HepG2 (cell line): Measurements from ENCODE around the gene NMNAT1. TPM values are rescaled to one million over a fixed set of nuclear protein-coding genes. Genes with fewer than 3 reads are reported as not detected.

Experiments
- IKZF1 ChIP-seq: fragments of 450-650 bp; IDR thresholded peaks from 2 replicates; pipeline ENCODE4 v1.7.1; 2016
- IRF9 ChIP-seq: sonication (generic); formaldehyde crosslinking; IDR thresholded peaks from 2 replicates; pipeline ENCODE4 v1.8.0; 2022; ENCODE audit warnings: missing genetic modification reagents, mild to moderate bottlenecking, borderline replicate concordance
- KDM3A ChIP-seq: IDR thresholded peaks from 2 replicates; pipeline ENCODE4 v1.6.1; 2018; ENCODE audit warnings: low read depth, missing compliant biosample characterization
- KMT2B ChIP-seq: IDR thresholded peaks from 2 replicates; pipeline ENCODE4 v1.6.1; 2016; ENCODE audit warnings: missing genetic modification reagents, missing compliant biosample characterization
- NCOA5 ChIP-seq: sonication (generic); formaldehyde crosslinking; IDR thresholded peaks from 2 replicates; pipeline ENCODE4 v1.4.0; 2020; ENCODE audit warnings: missing genetic modification reagents
- SNRNP70 ChIP-seq: fragments of 200-400 bp; formaldehyde crosslinking; IDR thresholded peaks from 2 replicates; pipeline ENCODE4 v1.6.1; 2017; ENCODE audit warnings: mild to moderate bottlenecking, low read depth, low read length, moderate library complexity
- ZBED4 ChIP-seq: sonication (generic); formaldehyde crosslinking; IDR thresholded peaks from 2 replicates; pipeline ENCODE4 v1.4.0; 2020; ENCODE audit warnings: missing genetic modification reagents, borderline replicate concordance
- ZNF143 ChIP-seq: sonication (generic); formaldehyde crosslinking; IDR thresholded peaks from 2 replicates; pipeline ENCODE4 v1.4.0; 2020; ENCODE audit warnings: missing genetic modification reagents
- ZNF232 ChIP-seq: sonication (generic); formaldehyde crosslinking; IDR thresholded peaks from 2 replicates; pipeline ENCODE4 v1.4.0; 2020; ENCODE audit warnings: missing genetic modification reagents, borderline replicate concordance
- ZNF280B ChIP-seq: sonication (generic); formaldehyde crosslinking; IDR thresholded peaks from 2 replicates; pipeline ENCODE4 v1.5.0; 2020; ENCODE audit warnings: missing genetic modification reagents, mild to moderate bottlenecking, borderline replicate concordance
- ZNF569 ChIP-seq: sonication (generic); formaldehyde crosslinking; IDR thresholded peaks from 2 replicates; pipeline ENCODE4 v1.5.0; 2020; ENCODE audit warnings: mild to moderate bottlenecking, missing genetic modification reagents, moderate library complexity, borderline replicate concordance
- ZNF598 ChIP-seq: sonication (generic); formaldehyde crosslinking; IDR thresholded peaks from 2 replicates; pipeline ENCODE4 v1.5.1; 2020; ENCODE audit warnings: mild to moderate bottlenecking, missing genetic modification reagents, borderline replicate concordance
- ZNF839 ChIP-seq: sonication (generic); formaldehyde crosslinking; IDR thresholded peaks from 2 replicates; pipeline ENCODE4 v1.4.0; 2020; ENCODE audit warnings: missing genetic modification reagents, mild to moderate bottlenecking, borderline replicate concordance
- ZSCAN30 ChIP-seq: sonication (generic); formaldehyde crosslinking; IDR thresholded peaks from 2 replicates; pipeline ENCODE4 v1.5.0; 2020; ENCODE audit warnings: mild to moderate bottlenecking, missing genetic modification reagents
- polyA plus RNA-seq, 8 experiments: library from polyadenylated mRNA; depleted of rRNA in 3 of 8; stranded (reverse) in 7 of 8; unstranded in 1 of 8; fragments of >200 nt; fragmentation: Illumina TruSeq in 4 of 8; extraction: Trizol in 4 of 8; gene quantifications; 2 replicates each; pipeline versions ENCODE4 v1.2.1 to v1.2.3, GENCODE V29; 2011 to 2016; ENCODE audit warnings: low read depth in 4 of 8, missing spikeins in 1 of 8, mixed read lengths in 1 of 8; ENCODE audit not compliant: insufficient read depth in 1 of 8
- total RNA-seq, 5 experiments: library from RNA; depleted of rRNA; stranded (reverse); fragments of >200 nt; fragmentation: Illumina TruSeq; extraction: Trizol; gene quantifications; 2 replicates each; pipeline ENCODE4 v1.2.3, GENCODE V29; 2016; ENCODE audit warnings: low read depth in 1 of 5
- TF ChIP-seq, protein P1 (sequence below): sonication (generic); formaldehyde crosslinking; IDR thresholded peaks from 2 replicates; pipeline ENCODE4 v1.4.0; 2020; ENCODE audit warnings: missing genetic modification reagents
- TF ChIP-seq, protein P2 (sequence below), 2 experiments: fragments of 450-650 bp in 1 of 2; sonication (generic) in 1 of 2; formaldehyde crosslinking; IDR thresholded peaks; 2 replicates each; pipeline versions ENCODE4 v1.5.0 to v1.8.0; 2020 to 2022; ENCODE audit warnings: mild to moderate bottlenecking in 1 of 2, missing genetic modification reagents in 1 of 2

NMNAT1 gene
- total and polyA plus RNA-seq, 2 of the 13 experiments (the other 11 are each of a cell fraction or from before 2014, with no cell fraction given) = 5.6 to 12.2 TPM

GRCh38 chr1:9910423-9911178, 32.7 kb upstream of the NMNAT1 start (continued):
- TF ChIP-seq, protein P1, sequence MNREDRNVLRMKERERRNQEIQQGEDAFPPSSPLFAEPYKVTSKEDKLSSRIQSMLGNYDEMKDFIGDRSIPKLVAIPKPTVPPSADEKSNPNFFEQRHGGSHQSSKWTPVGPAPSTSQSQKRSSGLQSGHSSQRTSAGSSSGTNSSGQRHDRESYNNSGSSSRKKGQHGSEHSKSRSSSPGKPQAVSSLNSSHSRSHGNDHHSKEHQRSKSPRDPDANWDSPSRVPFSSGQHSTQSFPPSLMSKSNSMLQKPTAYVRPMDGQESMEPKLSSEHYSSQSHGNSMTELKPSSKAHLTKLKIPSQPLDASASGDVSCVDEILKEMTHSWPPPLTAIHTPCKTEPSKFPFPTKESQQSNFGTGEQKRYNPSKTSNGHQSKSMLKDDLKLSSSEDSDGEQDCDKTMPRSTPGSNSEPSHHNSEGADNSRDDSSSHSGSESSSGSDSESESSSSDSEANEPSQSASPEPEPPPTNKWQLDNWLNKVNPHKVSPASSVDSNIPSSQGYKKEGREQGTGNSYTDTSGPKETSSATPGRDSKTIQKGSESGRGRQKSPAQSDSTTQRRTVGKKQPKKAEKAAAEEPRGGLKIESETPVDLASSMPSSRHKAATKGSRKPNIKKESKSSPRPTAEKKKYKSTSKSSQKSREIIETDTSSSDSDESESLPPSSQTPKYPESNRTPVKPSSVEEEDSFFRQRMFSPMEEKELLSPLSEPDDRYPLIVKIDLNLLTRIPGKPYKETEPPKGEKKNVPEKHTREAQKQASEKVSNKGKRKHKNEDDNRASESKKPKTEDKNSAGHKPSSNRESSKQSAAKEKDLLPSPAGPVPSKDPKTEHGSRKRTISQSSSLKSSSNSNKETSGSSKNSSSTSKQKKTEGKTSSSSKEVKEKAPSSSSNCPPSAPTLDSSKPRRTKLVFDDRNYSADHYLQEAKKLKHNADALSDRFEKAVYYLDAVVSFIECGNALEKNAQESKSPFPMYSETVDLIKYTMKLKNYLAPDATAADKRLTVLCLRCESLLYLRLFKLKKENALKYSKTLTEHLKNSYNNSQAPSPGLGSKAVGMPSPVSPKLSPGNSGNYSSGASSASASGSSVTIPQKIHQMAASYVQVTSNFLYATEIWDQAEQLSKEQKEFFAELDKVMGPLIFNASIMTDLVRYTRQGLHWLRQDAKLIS = peak; percentile 71; the same call in 1 of the 2 replicates
- TF ChIP-seq ZNF143 (CRISPR knock-in tag) = peak; percentile 35; the same call in 1 of the 2 replicates
- TF ChIP-seq ZSCAN30 = no peak
- TF ChIP-seq ZNF839 (CRISPR knock-in tag) = no peak
- TF ChIP-seq ZBED4 (CRISPR knock-in tag) = no peak
- TF ChIP-seq ZNF569 (CRISPR knock-in tag) = no peak
- TF ChIP-seq ZNF598 (CRISPR knock-in tag) = no peak
- TF ChIP-seq KDM3A (CRISPR knock-in tag) = no peak; the same call in 1 of the 2 replicates
- TF ChIP-seq KMT2B = no peak
- no peak; the same call in 1 of the 2 replicates for TF ChIP-seq IRF9 (CRISPR knock-in tag)
- no peak for TF ChIP-seq NCOA5 (CRISPR knock-in tag)
- TF ChIP-seq ZNF280B (CRISPR knock-in tag) = peak; percentile 35; the same call in 1 of the 2 replicates
- TF ChIP-seq, protein P2, sequence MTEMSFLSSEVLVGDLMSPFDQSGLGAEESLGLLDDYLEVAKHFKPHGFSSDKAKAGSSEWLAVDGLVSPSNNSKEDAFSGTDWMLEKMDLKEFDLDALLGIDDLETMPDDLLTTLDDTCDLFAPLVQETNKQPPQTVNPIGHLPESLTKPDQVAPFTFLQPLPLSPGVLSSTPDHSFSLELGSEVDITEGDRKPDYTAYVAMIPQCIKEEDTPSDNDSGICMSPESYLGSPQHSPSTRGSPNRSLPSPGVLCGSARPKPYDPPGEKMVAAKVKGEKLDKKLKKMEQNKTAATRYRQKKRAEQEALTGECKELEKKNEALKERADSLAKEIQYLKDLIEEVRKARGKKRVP (CRISPR knock-in tag; IDR thresholded peaks at IDR 0.05) = no peak
- no peak for TF ChIP-seq IKZF1
- peak; percentile 82; the same call in 1 of the 2 replicates for TF ChIP-seq ZNF232 (CRISPR knock-in tag)
- no peak for TF ChIP-seq SNRNP70
